Neural cell (in vitro differentiated cells): ENCODE results near the gene UBXN2A. TPM values are rescaled to one million over a fixed set of nuclear protein-coding genes. Genes with fewer than 3 reads are reported as not detected.

Experiments used
- polyA plus RNA-seq: library from polyadenylated mRNA; depleted of rRNA; stranded (reverse); fragments of >200 nt; gene quantifications from 2 replicates; pipeline ENCODE4 v1.2.3, GENCODE V29; 2014
- small RNA-seq, 3 experiments: library from RNA; depleted of rRNA; stranded (forward); fragments of <200 nt; gene quantifications; one replicate each; pipeline ENCODE3, GENCODE V24; 2012

Gene UBXN2A
- polyA plus RNA-seq, 1 donor from 2014 or later = 11.0 TPM

Small RNAs within 50 kb of the gene (small RNA-seq; reads per million reads assigned to genes)
- gene RN7SL610P (0 reads per million in 3 experiments), gene RNU6-370P (0 reads per million in 3 experiments)

Other genes with a start within 250 kb of the UBXN2A start
- gene ATAD2B, start 13.3 kb upstream of the UBXN2A start, polyA plus RNA-seq = 37.6 and 42.0 TPM in 2 replicates
- gene MFSD2B, start 69.6 kb downstream of the UBXN2A start, polyA plus RNA-seq = 0.27 and 0.70 TPM in 2 replicates
- gene WDCP, start 106.9 kb downstream of the UBXN2A start, polyA plus RNA-seq = 15.7 and 17.0 TPM in 2 replicates
- gene FKBP1B, start 109.3 kb downstream of the UBXN2A start, polyA plus RNA-seq = 154 and 183 TPM in 2 replicates
- 307 and 442 TPM in 2 replicates for gene SF3B6, start 135.9 kb downstream of the UBXN2A start, polyA plus RNA-seq
- gene TP53I3, start 144.4 kb downstream of the UBXN2A start, polyA plus RNA-seq = 1.8 and 4.7 TPM in 2 replicates
- gene PFN4, start 182.9 kb downstream of the UBXN2A start, polyA plus RNA-seq = 1.3 TPM in 1 of 2 replicates, not detected in the other
- 15.0 and 22.0 TPM in 2 replicates for gene FAM228B, start 183.0 kb downstream of the UBXN2A start, polyA plus RNA-seq
- 1.5 and 2.6 TPM in 2 replicates for gene FAM228A, start 234.6 kb downstream of the UBXN2A start, polyA plus RNA-seq